Stimulated activated CD4-positive, alpha-beta T cell treated with anti-CD3 and anti-CD28 coated beads, Interleukin-15, amount 100 ng/mL, for 48 hours (primary cell): ENCODE measurements around the gene TAF12.
A peak's percentile ranks its signal among the peaks of the same experiment; 100 is the strongest.
"Not testable (repeated sequence)": the region's sequence is repeated elsewhere in the genome, so short reads cannot be mapped to it uniquely, and the experiment has no call there.

Source experiments
- DNase-seq, 2 donors: peaks; one replicate each; pipeline ENCODE4 v3.0.0-alpha.2; 2020; ENCODE audit warnings: low read depth in 2 of 2

TAF12 gene, protein sequence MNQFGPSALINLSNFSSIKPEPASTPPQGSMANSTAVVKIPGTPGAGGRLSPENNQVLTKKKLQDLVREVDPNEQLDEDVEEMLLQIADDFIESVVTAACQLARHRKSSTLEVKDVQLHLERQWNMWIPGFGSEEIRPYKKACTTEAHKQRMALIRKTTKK

DNA sequence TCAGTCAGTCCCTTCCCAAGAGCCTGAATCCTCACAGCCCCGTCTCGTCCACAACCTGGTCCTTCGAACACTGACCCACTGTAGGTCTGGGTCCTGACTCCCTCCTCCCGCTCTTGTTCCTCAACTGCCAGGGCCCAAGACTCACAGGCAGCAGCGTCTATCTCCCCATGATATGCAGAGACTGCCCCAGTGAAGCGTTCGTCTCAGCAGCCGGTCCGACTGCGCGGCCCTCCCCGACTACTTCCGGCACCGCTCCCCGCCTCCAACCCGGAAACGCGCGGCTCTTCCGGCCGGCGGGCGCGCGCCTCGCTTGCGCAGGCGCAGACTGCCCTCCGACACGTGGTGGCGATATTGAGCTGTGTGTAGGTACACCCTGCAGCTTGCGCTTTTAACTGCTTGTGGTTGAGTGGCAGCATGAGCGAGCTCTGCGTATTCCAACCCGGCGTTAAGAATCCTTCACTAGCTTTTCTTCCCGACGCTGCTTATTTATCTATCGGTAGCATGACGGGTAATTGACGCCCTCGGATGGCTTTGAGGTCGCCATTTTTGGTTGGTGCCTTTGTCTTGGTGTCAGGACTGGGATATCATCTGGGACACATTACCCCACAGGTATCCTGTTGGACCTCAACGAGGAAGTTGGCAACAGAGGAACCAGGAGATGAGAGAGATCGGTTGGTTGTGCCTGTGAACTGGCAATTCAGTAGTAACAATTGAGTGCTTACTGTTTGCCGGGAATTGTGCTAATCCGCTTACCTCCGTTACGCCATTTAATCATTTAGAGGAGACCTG is at the start of gene TAF12:
Gene TAF12, minus strand, starts transcription at position 221 of the 789 bp plus-strand sequence. CDS start 20,986 bp downstream, outside the sequence.
- DNase-seq = peak; percentile 83 to 86

DNA sequence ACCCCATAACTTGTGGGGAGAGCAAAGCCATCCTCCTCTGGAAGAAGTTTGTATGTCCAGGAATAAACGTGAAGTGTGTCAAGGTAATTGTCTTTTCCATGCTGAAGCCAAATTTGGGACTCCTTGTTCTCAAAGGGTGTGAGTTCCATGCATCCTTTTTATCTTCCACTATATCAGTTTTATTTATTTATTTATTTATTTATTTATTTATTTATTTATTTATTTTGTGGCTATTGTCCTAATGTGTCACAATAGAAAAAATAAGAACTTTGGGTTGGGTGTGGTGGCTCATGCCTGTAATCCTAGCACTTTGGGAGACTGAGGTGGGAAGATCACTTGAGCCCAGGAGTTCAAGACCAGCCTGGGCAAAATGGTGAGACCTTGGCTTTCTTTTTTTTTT is 48.8 kb upstream of the TAF12 start:
- not testable (repeated sequence) for DNase-seq

DNA sequence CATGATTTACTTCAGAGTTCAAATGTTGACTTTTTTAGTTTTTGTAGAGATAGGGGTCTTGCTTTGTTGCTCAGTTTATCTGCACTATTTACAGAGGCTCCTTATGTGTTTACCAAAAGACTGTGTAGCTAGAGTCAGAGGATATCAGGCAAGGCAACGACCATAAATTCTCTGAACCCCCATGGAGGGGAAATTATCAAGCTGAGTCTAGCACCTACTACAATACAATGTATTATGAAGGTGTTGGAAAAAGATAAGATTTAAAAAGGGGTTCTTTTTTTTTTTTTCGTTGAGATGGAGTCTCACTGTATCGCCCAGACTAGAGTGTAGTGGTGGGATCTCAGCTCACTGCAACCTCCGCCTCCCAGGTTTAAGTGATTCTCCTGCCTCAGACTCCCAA is 42.1 kb upstream of the TAF12 start:
- no peak for DNase-seq

DNA sequence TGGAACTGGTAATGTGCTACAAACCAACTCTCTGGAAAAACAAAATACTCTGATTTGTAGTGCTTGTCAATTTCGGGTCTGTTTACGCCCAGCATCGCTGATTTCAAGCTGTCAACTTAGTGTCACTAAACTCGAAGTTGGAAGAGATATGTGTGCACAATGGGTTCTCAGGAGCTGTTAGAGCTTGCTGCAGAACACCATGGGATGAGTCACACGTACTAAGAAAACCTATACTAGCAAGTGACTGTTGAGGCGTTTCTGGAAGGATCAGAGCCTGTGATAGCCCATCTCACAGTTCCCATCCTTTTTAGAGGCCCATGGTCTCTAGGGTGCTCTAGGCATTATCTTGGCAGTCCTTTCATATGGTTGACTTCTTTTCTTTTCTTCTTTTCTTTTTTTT is 40.0 kb upstream of the TAF12 start:
- no peak for DNase-seq

DNA sequence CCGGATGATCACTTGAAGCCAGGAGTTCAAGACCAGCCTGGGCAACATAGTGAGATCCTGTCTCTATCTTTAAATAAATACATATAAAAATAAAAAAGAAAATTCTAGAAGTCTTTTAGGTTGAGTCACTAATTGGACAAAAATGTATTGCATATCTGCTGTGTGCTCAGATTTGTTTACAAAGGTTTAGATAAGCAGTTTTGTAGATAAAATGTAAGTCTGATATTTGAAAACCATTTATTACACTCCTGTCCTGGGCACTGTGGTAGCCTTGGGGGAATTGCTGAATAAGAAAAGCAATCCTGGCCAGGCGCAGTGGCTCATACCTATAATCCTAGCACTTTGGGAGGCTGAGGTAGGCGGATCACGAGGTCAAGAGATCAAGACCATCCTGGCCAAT is 37.3 kb upstream of the TAF12 start:
- DNase-seq = no peak

DNA sequence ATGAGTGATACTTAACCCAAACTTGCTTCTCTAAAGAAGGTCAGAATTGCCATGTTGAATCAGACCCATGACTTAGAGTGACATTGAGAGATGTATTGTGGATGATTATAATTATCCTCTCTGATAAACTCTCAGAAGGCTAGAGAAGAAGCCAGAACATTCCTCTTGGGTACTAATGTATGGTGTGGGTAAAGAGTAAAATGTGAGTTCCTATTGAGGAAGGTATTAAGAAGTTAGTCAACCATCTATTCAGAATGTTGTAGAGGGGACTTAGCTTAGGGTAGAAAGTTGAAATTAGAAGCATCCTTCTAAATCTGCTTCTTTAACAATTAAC is 33.0 kb upstream of the TAF12 start:
- no peak for DNase-seq

DNA sequence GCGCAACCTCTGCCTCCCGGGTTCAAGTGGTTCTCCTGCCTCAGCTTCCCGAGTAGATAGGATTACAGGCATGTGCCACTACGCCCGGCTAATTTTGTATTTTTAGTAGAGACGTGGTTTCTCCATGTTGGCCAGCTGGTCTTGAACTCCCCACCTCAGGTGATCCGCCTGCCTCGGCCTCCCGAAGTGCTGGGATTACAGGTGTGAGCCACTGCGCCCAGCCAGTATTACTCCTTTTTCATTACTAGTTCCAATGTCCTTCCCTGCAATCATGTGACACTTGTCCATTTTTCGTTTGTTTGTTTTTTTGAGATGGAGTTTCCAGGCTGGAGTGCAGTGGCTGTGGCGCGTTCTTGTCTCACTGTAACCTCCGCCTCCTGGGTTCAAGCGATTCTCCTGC is 30.1 kb upstream of the TAF12 start:
- DNase-seq = not testable (repeated sequence)

DNA sequence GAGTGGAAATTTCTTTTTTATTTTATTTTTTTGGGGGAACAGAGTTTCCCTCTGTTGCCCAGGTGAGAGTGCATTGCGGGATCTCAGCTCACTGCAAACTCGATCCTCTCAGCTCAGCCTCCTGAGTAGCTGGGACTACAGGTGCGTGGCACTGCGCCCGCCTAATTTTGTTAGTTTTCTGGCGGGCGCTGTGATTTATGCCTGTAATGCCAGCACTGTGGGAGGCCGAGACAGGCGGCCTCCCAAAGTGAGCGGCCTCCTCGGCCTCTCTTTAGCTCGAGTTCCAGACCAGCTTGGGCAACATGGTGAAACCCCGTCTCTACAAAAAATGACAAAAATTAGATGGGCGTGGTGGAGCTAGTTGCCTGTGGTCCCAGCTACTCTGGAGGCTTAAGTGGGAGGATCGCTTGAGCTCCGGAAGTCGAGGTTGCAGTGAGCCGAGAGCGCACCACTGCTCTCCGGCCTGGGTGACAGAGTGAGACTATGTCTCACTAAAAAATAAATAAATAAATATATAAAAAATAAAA is 28.4 kb upstream of the TAF12 start:
- DNase-seq = no peak

DNA sequence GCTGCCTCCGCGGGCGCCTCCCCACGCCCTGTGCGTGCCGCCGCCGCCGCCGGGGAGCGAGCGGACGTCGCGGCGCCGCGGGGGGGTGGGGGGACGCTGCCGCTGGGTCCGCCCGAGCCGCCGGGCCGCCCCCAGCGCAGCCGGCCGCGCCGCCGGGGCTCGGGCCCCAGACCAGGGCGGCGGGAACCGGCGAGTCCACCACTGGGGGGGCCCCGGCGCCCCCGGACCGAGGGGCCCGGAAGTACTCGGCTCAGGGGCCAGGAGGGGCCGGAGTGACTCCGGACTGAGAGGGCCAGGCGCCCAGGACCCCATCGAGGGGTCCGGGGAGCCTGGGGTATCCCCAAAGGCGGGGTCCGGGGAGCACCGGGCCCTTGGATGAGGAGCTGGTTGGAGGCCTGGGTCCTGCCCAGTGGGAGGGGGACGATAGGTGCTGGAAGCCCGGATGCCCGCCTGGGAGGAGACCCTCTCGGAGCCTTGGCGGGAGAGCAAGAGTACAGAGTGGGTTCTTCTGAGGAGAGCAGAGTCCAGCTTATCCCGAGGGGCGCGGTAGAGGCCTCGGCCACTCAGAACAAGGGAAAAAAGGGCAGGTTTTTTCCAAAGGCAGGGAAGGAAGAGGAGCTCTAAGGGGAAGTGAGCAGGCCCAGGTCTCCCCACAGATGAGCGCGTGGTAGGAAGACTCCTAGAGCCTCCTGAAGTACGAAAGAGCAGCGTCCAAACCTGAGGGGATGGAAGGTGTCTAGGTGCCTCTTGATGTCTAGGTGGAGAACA is 26.3 kb upstream of the TAF12 start:
- peak; percentile 14 to 29 for DNase-seq

DNA sequence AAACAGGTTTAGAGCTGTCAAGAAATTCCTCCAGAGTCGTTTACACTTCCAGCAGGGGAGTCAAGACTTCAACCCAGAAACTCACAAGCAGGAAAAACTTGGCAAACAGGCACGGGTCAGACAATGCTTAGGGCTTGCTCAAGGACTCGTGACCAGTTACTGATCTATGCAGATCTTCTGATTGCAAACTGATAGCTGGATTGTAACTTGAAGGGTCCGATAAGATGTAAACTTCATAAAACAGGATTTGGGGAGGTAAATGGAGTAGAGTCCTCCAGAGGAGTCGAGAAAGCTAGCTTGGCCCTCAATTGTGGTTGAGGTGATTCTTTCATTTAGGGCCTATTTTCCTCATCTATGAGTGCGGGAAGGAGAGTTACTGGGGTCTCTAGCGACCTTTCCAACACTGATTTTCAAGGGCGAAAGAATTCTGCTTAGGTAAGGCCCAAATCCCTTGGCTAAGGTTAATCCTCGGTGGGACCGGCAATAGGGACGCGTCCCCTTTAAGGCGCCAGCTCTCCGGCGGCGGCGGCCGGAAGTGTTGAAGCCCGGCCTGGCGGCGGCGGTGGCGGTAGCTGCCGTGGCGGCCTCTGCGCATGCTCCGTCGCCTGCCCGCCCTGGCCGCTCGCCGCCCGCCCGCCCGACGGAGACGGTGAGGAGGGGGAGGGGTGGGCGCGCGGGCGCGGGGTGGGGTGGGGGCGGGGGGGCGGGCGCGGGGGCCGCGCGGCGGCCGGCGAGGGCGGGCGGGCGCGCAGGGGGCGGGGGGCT is 25.5 kb upstream of the TAF12 start, which contains the start of gene GMEB1:
Gene GMEB1, plus strand, starts transcription at position 594 of the 765 bp plus-strand sequence. CDS start 14,829 bp downstream, outside the sequence.
- DNase-seq = peak; percentile 77 to 85

DNA sequence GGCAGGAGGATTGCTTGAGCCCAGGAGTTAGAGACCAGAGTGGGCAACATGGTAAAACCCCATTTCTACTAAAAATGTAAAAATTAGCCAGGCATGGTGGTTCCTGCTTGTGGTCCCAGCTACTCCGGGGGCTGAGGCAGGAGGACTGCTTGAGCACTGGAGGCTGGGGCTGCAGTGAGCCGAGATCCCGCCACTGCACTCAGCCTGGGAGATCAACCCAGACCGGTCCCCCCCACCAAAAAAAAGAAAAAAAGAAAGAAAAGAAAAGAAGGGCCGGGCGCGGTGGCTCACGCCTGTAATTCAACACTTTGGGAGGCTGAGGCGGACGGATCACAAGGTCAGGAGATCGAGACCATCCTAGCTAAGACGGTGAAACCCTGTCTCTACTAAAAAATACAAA is 23.9 kb upstream of the TAF12 start:
- DNase-seq = no peak

DNA sequence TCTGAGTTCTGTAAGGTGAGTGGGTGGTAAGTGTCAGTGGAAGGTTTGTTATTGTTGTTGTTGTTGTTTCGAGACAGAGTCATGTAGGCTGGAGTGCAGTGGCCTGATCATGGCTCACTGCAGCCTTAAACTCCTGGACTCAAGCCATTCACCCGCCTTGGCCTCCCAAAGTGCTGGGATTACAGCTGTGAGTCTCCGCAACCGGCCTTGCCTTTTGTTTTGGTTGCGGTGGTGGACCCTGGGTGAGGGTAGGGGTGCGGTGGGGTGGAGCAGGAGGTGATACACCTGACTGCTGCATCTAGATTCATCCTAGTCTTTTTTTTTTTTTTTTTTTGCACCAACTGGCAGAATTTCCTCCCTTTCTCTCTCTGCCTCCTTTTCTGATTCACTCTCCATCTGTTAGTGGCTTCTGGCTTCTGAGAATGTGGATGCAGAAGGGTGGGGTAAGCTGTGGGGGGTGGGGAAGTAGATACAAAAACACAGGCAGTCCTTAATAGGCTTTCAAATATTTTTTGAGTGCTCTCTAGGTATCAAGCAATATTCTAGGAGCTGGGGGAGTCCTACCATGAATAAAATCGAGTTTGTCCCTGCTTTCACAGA is 21.1 kb upstream of the TAF12 start:
- no peak for DNase-seq

DNA sequence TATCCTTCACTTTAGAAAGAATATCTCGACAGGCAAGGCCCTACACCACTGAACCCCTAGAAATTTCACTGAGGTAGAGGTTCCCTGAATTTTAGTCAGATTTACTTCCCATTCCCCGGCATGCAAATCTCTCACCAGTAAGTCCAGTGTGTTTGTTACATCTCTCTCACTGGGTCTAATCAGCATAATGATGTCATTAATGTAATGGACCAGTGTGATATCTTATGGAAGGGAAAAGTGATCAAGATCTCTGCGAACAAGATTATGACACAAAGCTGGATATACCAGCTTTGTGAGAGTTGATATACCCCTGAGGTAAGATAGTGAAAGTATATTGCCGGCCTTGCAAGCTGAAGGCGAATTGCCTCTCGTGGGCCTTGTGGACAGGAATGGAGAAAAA is 13.5 kb upstream of the TAF12 start:
- no peak for DNase-seq

DNA sequence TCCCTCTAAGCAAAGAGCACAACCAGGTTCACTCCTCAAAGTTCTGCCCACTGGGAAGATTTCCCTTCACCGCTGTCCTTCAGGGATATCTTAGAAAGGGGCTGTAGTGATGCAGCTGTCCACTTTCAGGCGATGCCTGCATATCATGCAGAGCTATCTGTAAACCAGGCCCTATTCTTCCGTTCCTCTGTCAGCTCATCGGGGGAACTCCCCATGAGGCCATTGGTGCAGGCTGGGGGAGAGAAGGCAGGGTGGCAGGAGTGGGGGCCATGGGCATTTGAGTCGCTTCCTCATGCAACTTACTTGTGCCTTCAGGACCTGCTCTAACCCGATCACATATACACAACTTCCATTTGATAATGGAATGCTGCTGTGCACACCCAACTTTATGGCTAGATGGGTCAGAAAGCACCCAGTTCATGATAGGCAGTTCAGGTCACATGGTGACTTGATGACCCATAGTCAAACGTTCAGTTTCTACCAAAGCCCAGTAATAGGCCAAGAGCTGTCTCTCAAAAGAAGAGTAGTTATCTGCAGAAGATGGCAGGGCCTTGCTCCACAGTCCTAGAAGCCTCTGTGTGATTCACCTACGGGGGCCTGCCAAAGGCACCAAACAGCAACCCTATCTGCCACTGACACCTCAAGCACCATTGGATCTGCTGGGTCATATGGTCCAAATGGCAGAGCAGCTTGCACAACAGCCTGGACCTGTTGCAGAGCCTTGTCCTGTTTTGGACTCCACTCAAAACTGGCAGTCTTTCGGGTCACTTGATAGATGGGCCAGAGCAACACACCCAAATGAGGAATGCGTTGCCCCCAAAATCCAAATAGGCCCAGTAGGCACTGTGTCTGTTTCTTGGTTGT is 12.8 kb upstream of the TAF12 start:
- DNase-seq = not testable (repeated sequence)

DNA sequence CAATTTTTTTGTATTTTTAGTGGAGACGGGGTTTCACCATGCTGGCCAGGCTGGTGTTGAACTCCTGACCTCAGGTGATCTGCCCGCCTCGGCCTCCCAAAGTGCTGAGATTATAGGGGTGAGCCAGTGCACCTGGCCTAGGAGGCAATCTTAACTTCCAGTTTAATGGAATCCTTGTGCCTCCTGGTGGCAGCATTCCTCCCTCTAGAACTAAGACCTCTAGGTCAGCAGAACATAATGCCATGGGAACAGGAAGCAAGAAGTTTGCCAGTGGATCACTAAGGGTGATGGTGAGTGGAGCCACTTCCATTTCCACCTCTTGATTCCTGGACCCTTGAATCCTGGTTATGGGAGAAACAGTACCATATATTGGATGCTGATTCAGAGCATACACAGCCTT is 11.0 kb upstream of the TAF12 start:
- not testable (repeated sequence) for DNase-seq

DNA sequence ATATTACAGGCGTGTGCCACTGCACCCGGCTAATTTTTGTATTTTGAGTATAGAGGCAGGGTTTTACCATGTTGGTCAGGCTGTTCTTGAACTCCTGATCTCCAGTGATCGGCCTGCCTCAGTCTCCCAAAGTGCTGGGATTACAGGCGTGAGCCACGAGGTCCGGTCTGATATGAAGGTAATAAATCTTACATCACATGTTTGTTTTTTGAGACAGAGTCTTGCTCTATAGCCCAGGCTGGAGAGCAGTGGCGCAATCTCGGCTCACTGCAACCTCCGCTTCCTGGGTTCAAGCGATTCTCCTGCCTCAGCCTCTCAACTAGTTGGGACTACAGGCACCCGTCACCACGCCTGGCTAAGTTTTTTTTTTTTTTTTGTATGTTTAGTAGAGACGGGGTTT is 10.2 kb upstream of the TAF12 start:
- DNase-seq = not testable (repeated sequence)

DNA sequence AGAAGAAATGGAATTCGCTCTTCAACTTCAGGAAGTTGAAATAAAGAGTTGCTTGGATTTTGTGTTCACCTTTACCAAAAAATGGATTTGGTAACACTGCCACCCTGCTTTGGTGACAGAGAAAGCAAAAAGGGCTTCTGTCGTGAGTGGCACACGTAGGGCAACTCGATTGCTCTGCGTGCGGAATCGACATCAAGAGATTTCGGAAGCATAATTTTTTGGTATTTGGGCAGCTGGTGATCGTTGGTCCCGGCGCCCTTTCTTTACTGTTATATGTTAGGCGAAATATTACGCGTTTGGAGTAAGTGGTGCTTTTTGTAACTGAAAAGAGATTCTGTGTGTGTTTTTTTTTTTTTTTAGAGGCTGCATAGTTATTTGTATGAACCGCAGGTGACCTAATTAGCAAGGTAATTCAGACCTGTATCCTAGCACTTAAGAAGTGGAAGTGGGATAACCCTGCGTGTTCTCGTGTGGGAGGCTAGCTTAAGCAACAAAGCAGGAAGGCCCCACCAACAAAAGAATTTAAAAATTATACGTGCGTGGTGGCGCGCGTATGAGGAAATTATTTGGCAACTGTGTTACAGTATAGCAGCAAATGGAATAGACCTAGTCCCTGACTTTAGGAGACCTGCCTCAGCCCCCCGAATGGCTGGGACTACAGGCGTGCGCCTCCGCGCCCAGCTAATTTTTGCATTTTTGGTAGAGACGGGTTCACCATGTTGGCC is 5.8 kb upstream of the TAF12 start, which contains the start of gene RNU11:
Gene RNU11, plus strand, starts transcription at position 127 of the 725 bp plus-strand sequence.
- DNase-seq = peak; percentile 80 to 87

DNA sequence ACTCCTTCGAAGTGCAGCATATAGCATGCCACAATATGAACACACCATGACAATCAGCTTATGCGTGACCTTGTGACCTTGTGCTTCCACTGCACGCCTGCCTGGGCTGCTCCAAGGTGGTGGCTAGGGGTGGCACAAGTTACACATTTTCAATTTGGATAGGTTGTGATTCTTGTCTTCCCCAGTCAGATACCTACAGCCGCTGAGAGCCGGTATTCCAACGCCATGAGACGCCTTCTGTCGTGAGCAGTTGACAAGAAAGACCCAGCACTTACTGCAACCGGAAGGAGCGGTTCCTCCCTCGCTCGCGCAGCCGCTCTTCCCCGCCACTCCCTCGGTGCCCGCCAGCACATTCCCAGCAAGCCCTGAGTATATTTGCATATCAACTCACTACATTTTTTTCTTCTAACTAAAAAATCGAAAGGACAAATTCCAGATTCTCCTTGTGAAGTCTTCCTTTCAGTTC is 5.2 kb upstream of the TAF12 start:
- peak; percentile 81 to 86 for DNase-seq

DNA sequence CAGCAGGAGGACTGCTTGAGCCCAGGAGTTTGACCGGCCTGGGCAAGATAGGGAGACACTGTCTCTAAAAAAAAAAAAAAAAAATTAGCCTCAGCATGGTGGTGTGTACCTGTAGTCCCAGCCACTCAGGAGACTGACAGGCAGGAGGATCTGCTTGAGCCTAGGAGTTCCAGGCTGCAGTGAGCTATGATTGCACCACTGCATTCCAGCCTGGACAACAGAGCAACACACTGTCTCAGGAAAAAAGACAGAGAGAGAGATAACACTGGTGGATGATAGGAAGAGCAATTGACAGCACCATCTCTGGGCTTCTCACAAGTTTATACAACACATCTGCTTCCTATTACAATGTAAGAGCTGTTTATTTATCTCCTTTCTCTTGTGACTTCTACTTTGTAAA is 3.2 kb upstream of the TAF12 start:
- DNase-seq = no peak
